ENCODE results near the gene PAF1.
"Not testable (repeated sequence)": the region's sequence is repeated elsewhere in the genome, so short reads cannot be mapped to it uniquely, and the experiment has no call there.

Gene PAF1

DNA sequence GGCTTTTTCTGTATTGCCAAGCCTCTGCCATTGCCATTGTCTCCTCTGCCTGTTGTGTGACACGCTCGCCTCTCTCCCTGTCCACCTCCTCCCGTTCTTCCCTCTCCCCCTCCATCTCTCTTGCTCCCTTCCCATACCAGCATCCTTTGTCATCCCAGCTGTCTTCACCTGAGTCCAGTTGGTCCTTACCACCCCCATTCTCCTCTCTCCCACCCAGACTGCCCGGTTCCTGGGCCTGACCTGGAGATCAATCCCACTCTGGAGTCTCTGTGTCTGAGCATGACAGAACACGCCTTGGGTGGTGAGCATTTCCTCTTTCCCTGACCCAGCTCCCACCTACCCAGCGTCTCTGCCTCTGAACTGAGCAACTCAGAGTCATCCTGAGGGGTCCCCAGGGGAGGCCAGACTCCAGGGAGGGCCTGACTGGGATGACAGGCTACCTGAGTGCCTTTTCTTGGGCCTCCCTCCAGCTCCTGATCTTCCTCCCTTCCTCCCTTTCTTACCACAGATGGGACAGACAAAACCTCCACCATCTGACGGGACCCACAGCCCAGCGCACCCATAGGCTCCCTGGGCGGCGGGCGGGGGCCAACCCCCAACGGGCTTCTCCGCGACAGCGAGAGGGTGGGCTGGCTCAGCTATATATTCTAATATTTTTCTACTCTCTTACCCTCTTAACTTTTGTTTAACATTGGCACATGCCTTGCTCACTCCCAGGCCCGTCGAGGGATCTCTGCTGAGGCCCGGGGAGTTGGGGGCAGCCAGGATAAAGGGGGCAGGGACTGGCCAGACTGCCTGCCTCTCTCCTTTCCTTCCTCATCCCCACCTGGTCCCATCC lies 7.7 kb downstream of the PAF1 start:
- DNase-seq (ENCODE audit: low read depth in 3 of 3), result no peak

- no peak for DNase-seq (ENCODE audit: low read depth in 3 of 3)
These were observed 8.8 kb downstream of the PAF1 start for GRCh38 chr19:39381910-39382611.

DNA sequence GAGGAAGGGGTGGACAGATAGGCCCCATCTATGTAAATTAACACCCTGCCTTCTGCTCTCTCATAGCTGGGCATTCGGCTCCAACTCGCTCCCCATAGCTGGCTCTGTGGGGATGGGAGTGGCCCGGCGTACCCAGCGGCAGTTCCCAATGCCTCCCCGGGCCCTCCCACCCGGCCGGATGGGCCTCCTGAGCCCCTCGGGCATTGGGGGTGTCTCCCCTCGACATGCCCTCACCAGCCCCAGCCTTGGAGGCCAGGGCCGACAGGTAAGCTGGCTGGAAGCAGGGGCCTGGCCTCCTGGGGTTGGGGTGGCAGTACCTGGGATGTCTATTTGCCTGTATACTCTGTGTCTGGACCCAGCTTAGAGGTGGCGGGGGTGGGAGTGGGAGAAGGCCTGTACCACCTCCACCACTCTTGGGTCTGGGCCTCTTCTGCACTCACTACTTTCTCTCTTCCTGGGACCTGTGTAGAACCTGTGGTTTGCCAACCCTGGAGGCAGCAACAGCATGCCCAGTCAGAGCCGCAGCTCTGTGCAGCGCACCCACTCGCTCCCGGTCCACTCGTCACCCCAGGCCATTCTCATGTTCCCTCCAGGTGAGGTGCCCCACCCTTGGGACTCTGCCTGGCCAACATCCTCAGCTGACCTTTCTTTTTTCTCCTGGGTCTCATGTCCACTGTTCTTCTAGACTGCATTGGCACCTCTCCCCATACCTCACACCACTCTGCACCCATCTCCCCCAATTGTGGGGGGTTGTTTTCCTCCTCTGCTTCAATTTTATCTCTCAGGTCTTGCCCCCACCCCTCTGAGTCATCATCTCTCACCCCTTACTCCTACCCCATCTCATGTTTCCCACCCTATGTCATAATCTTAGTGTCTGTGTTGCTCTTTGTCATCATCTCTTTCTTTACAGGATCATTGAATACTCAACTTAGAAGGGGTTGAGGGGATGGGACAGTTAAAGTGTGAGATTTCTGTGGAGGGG lies 10.1 kb downstream of the PAF1 start:
- no peak for DNase-seq (ENCODE audit: low read depth in 3 of 3)

DNA sequence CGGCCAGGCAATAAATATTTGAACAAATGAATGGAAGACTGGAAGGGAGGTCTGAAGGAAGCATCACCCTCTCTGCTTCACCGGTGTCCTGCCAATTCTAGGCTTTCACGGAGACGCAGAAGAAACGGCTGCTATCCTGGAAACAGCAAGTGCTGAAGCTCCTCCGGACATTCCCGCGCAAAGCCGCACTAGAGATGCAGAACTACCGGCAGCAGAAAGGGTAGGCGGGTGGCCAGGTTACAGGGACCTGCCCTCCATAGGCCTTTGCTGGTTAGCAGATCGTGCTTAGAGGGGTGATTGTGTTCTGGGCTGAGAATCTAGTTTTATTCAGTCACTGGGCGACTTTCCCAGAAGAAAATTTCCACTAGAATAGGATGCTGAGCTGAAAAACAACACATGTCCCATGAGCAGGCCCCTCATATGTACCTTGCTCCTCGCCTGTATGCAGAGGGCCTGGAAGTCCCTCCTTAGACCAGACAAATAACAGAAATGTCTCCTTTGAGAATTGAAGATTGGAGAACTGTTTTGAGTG lies 11.0 kb downstream of the PAF1 start:
- DNase-seq (ENCODE audit: low read depth in 3 of 3), result no peak

- not testable (repeated sequence) for DNase-seq (ENCODE audit: low read depth in 3 of 3)
These were observed 11.5 kb downstream of the PAF1 start for GRCh38 chr19:39379366-39379765.

DNA sequence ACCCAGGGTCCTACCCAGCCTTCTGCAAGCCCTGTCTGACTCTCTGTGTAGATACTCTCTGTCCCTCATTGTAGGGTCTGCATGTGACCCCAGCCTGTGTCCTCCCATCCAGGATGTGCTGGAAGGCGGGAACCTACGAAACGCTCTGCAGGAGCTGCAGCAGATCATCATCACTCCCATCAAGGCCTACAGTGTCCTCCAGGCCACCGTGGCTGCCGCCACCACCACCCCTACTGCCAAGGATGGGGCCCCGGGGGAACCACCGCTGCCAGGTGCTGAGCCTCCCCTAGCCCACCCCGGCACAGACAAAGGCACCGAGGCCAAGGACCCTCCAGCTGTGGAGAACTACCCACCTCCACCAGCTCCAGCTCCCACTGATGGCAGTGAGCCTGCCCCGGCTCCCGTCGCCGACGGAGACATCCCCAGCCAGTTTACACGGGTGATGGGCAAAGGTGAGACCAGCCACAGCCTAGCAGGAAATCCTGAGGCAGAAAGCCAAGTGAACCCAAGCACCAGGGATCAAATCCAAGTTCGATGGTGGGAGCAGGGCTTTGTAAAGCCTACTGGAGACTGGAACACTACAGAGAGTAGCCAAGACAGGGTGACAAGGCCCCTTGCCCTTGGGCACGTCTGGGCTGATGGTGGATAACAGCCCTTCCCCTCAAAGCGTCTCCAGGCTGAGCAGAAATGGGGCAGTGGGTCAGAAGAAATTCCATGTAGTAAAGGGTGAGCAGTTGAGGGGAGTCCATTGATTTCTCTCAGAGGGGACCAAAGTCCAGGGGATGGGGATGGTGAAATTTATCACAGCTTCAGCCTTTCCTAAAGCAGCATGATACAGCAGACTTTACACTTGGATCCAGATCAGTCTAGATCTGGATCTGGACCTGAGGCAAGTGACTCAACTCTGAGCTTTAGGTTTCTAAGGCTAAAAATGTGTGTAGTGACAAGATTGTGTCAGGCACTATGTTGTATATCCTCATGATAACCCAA lies 13.2 kb downstream of the PAF1 start:
- DNase-seq (ENCODE audit: low read depth in 3 of 3), result no peak

- no peak for DNase-seq (ENCODE audit: low read depth in 3 of 3)
These were observed 15.0 kb downstream of the PAF1 start for GRCh38 chr19:39375929-39376328.

- DNase-seq (ENCODE audit: low read depth in 3 of 3), result no peak
These were observed 18.0 kb downstream of the PAF1 start for GRCh38 chr19:39372941-39373340.

DNA sequence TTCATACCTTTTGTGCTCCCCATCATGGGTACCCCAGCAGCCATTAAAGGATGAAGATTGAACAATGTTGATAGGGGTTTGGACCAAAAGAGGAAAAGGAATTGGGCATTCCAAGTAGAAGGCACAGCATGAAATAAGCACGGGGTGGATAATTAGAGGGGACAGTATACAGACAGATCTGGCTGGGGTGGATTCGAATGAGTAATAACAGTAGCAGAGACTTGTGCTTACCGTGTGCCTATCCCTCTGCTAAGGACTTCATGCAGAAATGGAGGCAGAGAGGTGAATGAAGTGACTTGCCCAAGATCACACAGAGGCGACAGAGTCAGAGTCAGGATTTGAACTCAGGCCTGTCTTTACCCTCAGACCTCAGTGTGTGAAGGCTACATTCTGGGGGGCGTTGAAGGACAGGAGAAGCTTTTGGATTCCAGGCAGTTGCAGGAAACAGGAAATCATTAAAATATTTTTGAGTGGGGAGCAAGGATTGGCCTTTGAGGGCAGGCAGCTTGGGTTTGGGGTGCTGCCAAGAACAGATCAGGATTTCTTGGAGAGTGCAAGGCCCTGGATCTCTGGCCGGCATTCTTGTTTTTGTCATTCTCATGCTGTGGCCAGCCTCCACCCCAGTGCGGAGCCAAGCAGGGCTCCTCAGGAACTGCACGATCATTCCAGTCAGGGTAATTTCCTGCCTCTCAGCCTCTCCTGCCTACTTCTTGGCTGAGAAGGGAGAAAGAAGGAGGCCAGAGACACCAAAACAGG lies 18.7 kb downstream of the PAF1 start:
- no peak for DNase-seq (ENCODE audit: low read depth in 3 of 3)

GRCh38 chr19:39370735-39371134 lies 20.2 kb downstream of the PAF1 start:
- no peak for DNase-seq (ENCODE audit: low read depth in 3 of 3)

GRCh38 chr19:39369200-39369599 lies 21.7 kb downstream of the PAF1 start:
- no peak for DNase-seq (ENCODE audit: low read depth in 3 of 3)

DNA sequence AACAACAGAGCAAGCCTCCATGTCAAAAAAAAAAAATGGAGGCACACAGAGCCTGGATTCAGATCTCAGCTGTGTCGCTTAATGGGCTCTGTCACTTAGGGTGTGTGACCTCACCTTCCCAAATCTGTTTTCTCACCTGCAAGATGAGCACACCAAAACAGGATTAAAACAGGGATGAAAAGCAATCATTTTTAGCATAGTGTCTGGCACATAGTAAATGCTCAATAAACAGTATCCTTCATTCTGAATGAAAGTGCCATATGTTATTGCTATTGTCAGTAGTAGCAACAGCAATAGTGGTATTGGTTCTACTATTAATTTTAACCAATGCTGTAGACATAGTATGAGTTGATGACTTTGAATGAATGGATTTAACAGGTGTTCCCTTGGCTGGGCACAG lies 25.4 kb downstream of the PAF1 start:
- no peak for DNase-seq (ENCODE audit: low read depth in 3 of 3)

DNA sequence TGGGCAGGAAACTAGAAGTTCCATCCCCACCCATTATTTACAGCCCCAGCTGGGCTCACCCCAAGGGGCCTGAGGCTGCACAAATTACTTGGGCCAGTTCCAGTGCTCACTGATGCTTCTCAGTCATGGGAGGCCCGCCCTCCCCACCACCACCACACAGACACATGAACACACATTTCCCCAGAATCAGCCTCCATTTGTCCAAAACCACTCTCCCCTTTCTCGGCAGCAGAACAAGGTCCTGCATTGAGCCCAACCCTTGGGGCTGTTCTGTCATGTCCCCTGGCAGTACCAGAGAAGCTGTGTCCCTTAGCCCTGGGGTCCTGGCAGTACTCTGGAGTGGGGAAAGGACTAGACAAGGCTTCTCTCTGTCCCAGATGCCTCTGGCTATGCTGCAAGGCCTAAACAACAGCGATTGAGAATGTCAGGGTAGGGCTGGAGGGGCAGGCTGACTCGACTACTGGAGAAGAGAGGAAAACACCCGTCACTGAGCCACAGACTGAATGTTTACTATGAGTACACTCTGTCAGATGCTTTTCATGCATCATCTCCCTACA lies 26.9 kb downstream of the PAF1 start:
- no peak for DNase-seq (ENCODE audit: low read depth in 3 of 3)

DNA sequence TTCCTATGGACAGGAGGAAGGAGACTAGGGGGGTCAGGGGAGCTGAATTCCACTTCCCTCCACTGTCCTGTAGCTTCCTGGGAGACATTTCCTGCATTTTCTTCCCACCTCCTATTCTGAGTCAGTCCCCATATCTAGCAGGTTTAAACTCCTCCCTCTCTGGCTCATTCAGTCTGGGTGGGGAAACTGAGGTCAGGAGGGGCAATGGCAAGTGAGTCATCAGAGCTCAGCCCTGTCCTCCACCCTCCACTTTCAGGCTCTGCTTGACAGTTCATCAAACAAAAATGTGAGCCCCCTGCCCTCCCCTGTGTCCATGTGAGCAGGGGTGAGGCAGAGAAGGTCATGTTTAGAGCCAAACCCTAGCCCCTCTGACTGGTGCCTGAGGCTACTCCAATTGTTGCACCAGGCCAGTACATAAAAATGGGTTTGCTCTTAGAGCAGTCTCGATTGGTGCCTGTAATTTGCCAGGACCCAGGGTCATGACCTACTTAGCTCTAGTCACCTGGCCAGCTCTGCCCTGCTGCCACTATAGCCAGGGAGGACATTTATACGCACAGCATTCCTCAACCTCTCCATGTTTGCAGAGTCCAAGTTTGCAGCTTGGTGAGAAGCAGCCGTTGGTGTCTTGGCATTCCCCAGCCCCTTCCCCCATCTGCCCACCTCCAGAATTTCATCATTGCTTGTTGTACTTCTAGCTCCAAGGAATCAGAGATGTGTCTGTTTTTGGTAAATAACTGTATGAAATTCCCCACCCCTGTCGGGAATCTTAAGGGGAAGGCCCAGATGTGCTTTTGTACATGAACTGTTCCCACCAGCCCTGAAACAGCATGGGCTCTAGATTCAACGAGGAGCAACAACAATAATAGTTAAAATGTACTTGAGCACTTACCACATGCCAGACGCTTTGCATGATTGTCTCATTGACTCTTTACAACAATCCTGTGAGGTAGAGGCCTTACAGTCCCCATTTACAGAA lies 27.9 kb downstream of the PAF1 start:
- no peak for DNase-seq (ENCODE audit: low read depth in 3 of 3)

GRCh38 chr19:39360599-39360998 lies 30.3 kb downstream of the PAF1 start:
- no peak for DNase-seq (ENCODE audit: low read depth in 3 of 3)

GRCh38 chr19:39359026-39359425 lies 31.9 kb downstream of the PAF1 start:
- DNase-seq (ENCODE audit: low read depth in 3 of 3), result no peak

DNA sequence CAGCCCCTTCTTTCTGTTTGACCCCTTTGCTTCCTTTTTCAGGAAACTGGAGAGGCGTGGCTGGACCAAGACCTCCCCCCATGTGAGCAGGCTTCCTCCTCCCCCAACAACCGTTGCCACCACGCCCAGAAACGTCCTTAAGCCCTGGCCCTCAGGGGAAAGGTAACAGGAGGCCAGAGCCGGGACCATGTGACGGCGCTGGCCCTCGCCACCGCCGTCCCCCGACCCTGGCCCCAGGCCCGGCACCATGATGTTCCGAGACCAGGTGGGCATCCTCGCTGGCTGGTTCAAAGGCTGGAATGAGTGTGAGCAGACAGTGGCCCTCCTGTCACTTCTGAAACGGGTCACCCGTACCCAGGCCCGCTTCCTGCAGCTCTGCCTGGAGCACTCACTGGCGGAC lies 34.3 kb downstream of the PAF1 start:
- DNase-seq (ENCODE audit: low read depth in 3 of 3), result no peak

DNA sequence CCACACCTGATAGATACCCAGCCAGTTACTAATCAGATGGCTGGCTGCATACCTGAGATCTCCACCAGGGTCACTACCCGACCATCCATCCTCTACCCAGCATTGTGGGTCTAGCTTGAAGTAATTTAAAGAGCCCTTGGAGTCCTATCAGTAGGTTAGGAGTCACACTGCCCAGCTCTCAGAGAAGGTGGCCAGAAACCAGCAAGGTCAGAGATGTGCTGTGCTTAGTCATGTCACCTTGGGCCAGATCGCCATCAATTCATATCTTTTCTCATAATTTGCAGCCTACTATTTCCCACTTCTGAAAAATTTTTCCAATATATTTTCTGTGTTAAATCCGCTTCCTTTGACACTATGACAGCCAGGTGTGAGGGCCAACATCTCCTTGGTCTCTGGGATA lies 34.8 kb downstream of the PAF1 start:
- DNase-seq (ENCODE audit: low read depth in 3 of 3), result no peak
